ENCODE measurements around the gene TMEM161B.
"Not testable (repeated sequence)": the region's sequence is repeated elsewhere in the genome, so short reads cannot be mapped to it uniquely, and the experiment has no call there.

Gene TMEM161B

DNA sequence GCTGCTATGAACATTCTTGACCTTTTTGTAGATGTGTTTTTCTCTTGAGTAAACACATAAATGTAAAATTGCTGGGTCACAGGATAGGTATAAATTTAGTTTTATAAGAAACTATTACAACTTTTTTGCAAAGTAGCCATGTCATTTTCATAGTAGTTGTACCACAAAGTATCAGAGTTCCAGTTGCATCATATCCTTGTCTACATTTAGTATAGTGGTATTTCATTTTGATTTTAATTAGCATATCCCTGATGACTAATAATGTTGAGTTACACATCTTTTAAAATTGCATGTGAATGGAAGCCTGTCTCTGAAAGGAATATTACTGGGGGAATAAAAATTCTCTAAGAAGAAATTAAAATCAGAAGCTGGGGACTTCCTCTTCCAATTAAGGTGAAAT, 85.4 kb downstream of the TMEM161B start:
- no peak for DNase-seq (ENCODE audit: low read depth in 3 of 3)

GRCh38 chr5:88177486-88177885, 91.2 kb downstream of the TMEM161B start:
- DNase-seq (ENCODE audit: low read depth in 3 of 3): not testable (repeated sequence)

DNA sequence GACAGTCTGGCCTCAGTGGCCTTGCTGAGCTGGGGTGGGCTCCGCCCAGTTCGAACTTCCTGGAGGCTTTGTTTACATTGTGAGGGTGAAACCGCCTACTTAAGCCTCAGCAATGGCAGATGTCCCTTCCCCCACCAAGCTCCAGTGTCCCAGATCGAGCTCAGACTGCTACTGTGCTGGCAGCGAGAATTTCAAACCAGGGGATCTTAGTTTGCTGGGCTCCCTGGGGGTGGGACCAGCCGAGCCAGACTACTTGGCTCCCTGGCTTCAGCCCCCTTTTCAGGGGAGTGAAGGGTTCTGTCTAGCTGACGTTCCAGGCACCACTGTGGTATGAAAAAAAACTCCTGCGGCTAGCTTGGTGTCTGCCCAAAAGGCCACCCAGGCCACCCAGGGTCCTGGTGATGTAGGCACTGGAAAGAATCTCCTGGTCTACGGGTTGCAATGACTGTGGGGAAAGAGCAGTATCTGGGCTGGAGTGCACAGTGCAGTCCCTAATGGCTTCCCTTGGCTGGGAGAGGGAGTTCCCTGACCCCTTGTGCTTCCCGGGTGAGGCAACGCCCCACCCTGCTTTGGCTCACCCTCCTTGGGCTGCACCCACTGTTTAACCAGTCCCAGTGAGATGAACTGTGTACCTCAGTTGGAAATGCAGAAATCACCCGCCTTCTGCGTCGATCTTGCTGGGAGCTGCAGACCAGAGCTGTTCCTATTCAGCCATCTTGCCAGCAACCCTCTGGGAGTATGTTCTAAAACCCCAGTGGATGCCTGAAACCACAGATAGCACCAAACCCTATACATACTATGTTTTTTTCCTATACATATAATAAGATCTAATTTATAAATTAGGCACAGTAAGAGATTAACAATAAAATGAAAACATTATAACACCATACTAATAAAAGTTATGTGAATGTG, 95.5 kb downstream of the TMEM161B start:
- no peak for DNase-seq (ENCODE audit: low read depth in 3 of 3)

DNA sequence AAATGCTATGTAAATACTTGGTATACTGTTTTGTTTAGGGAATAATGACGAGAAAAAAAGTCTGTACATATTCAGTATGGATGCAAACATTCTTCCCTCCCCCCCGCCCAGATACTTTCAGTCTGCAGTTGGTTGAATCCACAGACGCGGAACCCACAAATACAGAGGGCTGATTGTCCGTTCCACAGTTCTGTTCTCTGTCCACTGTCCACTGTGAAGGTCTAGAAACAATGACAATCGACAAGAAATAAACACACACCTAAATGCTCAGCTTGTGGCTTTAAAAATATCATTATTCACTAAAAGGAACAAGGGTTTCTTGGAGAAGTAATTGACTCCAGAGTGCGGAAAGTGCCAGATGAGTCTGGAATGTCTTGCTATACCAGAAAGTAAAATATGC, 109.1 kb downstream of the TMEM161B start:
- DNase-seq (ENCODE audit: low read depth in 3 of 3): no peak

- DNase-seq (ENCODE audit: low read depth in 3 of 3): no peak
These were observed 110.6 kb downstream of the TMEM161B start for GRCh38 chr5:88158056-88158455.

- no peak for DNase-seq (ENCODE audit: low read depth in 3 of 3)
These were observed 113.8 kb downstream of the TMEM161B start for GRCh38 chr5:88154891-88155290.

DNA sequence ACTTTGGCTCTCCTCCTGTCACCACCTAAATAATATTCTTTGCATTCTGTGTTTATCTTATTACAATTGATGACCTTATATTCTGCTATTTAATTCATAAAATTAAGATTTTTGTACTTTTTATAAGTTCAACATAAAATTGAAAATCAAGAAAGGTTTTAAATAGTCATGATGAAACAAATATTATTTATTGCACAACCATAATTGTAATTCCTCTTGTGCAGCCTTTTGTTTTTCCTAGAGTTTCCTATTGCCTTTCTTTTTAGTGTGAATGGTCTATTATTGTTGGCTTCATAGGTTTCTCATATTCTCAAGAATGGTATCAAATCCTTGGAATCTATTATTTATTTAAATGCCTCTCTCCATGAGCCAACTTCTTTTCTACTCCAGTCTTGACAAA, 117.9 kb downstream of the TMEM161B start:
- no peak for DNase-seq (ENCODE audit: low read depth in 3 of 3)

DNA sequence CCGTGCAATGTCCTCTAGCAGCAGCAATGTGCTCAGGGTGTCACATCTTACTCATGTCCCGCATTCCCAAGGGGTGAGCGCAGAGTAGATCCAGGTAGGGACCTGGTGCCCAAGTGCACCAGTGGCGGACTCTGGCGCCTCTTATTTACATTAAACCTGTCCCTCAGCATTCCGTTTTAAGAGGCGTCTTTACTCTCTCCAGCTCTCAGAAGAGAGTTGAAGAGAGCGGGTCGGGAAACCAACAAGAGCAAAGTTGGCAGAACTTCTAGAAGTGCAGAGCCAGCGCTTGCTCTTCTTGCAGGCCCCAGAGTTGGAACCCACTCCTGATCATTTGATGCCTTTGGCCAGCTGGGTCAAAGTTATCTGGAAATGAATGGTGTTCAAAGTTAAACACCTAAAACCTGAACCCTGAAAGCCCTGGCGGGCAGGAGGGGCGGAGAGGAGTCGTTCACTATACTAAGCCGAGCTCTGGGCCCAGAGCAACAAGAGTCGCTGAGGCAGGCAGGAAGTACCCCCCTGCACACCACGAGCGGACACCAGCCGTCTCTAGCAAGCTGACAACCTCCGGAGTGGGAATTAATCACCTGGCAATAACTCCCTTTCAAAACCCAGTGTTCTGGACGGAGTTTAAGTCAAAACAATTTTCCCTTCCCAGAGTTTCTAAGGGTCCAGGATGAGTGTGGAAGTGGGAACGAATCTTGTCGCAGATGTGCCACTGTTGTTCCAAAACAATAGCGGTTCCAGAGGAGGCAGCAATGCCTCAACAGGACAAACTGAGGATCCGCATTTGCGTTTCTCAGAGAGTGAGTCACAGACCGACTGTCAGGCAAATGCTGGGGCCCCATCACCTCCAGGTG, 122.8 kb downstream of the TMEM161B start:
- no peak for DNase-seq (ENCODE audit: low read depth in 3 of 3)

- no peak for DNase-seq (ENCODE audit: low read depth in 3 of 3)
These were observed 123.4 kb downstream of the TMEM161B start for GRCh38 chr5:88145221-88145610.

All from stimulated activated CD4-positive, alpha-beta T cell treated with anti-CD3 and anti-CD28 coated beads, TNF-alpha, amount 100 ng/mL, for 4 hours (primary cell).